Measurements from ENCODE around the gene ELF4.

DNA sequence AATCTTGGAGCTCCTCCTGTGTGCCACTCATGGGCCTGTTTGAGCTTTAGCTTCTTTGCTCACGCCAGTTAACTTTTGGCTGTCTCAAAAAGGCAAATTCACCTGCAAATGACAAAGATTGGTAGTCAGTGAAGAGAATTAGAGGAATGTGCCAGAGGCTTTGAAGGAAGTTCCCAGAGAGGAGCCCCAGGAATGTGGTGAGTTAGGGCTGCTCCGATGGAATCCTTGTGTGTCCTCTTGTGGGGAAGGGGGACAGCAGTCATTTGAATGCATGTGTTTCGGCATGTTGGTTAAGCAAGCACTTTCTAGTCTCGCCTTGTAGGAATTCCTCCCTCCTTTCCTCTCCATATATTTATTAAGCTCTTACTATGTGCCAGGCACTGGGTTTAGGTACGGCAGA, 62.9 kb downstream of the ELF4 start:
- no peak for TF ChIP-seq E2F5 (CRISPR knock-in tag; IDR thresholded peaks at IDR 0.05)
- TF ChIP-seq SP1 (CRISPR knock-in tag; conservative IDR thresholded peaks at IDR 0.05), result no peak
- TF ChIP-seq, protein P1, sequence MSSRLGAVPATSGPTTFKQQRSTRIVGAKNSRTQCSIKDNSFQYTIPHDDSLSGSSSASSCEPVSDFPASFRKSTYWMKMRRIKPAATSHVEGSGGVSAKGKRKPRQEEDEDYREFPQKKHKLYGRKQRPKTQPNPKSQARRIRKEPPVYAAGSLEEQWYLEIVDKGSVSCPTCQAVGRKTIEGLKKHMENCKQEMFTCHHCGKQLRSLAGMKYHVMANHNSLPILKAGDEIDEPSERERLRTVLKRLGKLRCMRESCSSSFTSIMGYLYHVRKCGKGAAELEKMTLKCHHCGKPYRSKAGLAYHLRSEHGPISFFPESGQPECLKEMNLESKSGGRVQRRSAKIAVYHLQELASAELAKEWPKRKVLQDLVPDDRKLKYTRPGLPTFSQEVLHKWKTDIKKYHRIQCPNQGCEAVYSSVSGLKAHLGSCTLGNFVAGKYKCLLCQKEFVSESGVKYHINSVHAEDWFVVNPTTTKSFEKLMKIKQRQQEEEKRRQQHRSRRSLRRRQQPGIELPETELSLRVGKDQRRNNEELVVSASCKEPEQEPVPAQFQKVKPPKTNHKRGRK (CRISPR knock-in tag; IDR thresholded peaks at IDR 0.05; ENCODE audit: borderline replicate concordance), result no peak
- TF ChIP-seq, protein P2, sequence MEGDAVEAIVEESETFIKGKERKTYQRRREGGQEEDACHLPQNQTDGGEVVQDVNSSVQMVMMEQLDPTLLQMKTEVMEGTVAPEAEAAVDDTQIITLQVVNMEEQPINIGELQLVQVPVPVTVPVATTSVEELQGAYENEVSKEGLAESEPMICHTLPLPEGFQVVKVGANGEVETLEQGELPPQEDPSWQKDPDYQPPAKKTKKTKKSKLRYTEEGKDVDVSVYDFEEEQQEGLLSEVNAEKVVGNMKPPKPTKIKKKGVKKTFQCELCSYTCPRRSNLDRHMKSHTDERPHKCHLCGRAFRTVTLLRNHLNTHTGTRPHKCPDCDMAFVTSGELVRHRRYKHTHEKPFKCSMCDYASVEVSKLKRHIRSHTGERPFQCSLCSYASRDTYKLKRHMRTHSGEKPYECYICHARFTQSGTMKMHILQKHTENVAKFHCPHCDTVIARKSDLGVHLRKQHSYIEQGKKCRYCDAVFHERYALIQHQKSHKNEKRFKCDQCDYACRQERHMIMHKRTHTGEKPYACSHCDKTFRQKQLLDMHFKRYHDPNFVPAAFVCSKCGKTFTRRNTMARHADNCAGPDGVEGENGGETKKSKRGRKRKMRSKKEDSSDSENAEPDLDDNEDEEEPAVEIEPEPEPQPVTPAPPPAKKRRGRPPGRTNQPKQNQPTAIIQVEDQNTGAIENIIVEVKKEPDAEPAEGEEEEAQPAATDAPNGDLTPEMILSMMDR (IDR thresholded peaks at IDR 0.05), result no peak
- TF ChIP-seq NR2C2 (CRISPR knock-in tag; IDR thresholded peaks at IDR 0.05), result no peak
- TF ChIP-seq RELA (CRISPR knock-in tag; IDR thresholded peaks at IDR 0.05; ENCODE audit: borderline replicate concordance), result no peak
- no peak for TF ChIP-seq ZNF263 (CRISPR knock-in tag; IDR thresholded peaks at IDR 0.05; ENCODE audit: low read depth)
- TF ChIP-seq IRF2 (CRISPR knock-in tag; IDR thresholded peaks at IDR 0.05; ENCODE audit: borderline replicate concordance, low read depth), result no peak
- no peak for TF ChIP-seq ZSCAN18 (CRISPR knock-in tag; IDR thresholded peaks at IDR 0.05)
- no peak for TF ChIP-seq STAT6 (CRISPR knock-in tag; conservative IDR thresholded peaks at IDR 0.05; ENCODE audit: low read depth)
- TF ChIP-seq, protein P3, sequence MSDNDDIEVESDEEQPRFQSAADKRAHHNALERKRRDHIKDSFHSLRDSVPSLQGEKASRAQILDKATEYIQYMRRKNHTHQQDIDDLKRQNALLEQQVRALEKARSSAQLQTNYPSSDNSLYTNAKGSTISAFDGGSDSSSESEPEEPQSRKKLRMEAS (CRISPR knock-in tag; IDR thresholded peaks at IDR 0.05), result no peak
- no peak for TF ChIP-seq TP53 (CRISPR knock-in tag; IDR thresholded peaks at IDR 0.05)
- TF ChIP-seq ZNF423 (CRISPR knock-in tag; IDR thresholded peaks at IDR 0.05), result no peak

Data from WTC11 (cell line).